22Rv1 (cell line): ENCODE measurements around the gene COL23A1.

Experiments
- H3K27ac ChIP-seq: fragments of 450-650 bp; 2 replicates; pipeline ENCODE4 v1.5.1; 2017
- CTCF ChIP-seq: fragments of 450-650 bp; IDR thresholded peaks from 2 replicates; pipeline ENCODE4 v1.5.1; 2017; ENCODE audit warnings: mild to moderate bottlenecking
- ZFX ChIP-seq: fragments of 450-650 bp; IDR thresholded peaks from 2 replicates; pipeline ENCODE4 v1.6.1; 2017; ENCODE audit warnings: antibody characterized with exemption, borderline replicate concordance

Gene COL23A1

GRCh38 chr5:178564397-178564796 is 25.8 kb downstream of the COL23A1 start:
- no peak for TF ChIP-seq ZFX
- TF ChIP-seq CTCF = no peak
- no peak overlapping the region for H3K27ac ChIP-seq

- H3K27ac ChIP-seq = no peak overlapping the region
- TF ChIP-seq ZFX = no peak
- no peak for TF ChIP-seq CTCF
Measured at GRCh38 chr5:178563621-178564020, 26.6 kb downstream of the COL23A1 start.

GRCh38 chr5:178561746-178562264 is 28.4 kb downstream of the COL23A1 start:
- H3K27ac ChIP-seq = no peak overlapping the region
- TF ChIP-seq ZFX = no peak
- no peak for TF ChIP-seq CTCF

GRCh38 chr5:178560911-178561310 is 29.3 kb downstream of the COL23A1 start:
- TF ChIP-seq CTCF (no peak), ZFX (no peak)
- no peak overlapping the region for H3K27ac ChIP-seq

- TF ChIP-seq CTCF = no peak
- TF ChIP-seq ZFX = no peak
- H3K27ac ChIP-seq = no peak overlapping the region
Measured at GRCh38 chr5:178557416-178557815, 32.8 kb downstream of the COL23A1 start.

GRCh38 chr5:178555771-178556211 is 34.4 kb downstream of the COL23A1 start:
- H3K27ac ChIP-seq = no peak overlapping the region
- TF ChIP-seq ZFX (no peak), CTCF (no peak)

- TF ChIP-seq ZFX (no peak), CTCF (no peak)
- no peak overlapping the region for H3K27ac ChIP-seq
Measured at GRCh38 chr5:178555005-178555404, 35.2 kb downstream of the COL23A1 start.
